ENCODE data around the gene RFC4. TPM values are rescaled to one million over a fixed set of nuclear protein-coding genes. Genes with fewer than 3 reads are reported as not detected.

Gene RFC4
- total and polyA plus RNA-seq, 2 of the 13 experiments (the other 11 are each of a cell fraction or from before 2014, with no cell fraction given): 18.5 to 103 TPM

GRCh38 chr3:186742618-186743380, 63.5 kb downstream of the RFC4 start (continued):
- TF ChIP-seq ZBTB49 (CRISPR knock-in tag; IDR thresholded peaks at IDR 0.05; ENCODE audit: borderline replicate concordance) (no peak), ZKSCAN8 (CRISPR knock-in tag; IDR thresholded peaks at IDR 0.05; ENCODE audit: borderline replicate concordance) (peak; percentile 44; the same call in 1 of the 2 replicates), PPARG (CRISPR knock-in tag; conservative IDR thresholded peaks at IDR 0.05) (peak; percentile 32; the same call in 1 of the 2 replicates), CEBPB (IDR thresholded peaks at IDR 0.05; ENCODE audit: borderline replicate concordance, low read depth, low read length) (peak; percentile 85), SMAD3 (CRISPR knock-in tag; IDR thresholded peaks at IDR 0.05) (peak; percentile 61; the same call in 1 of the 2 replicates), ATF7 (IDR thresholded peaks at IDR 0.05) (no peak), ATF7 (CRISPR knock-in tag; IDR thresholded peaks at IDR 0.05) (no peak), FOXP4 (CRISPR knock-in tag; IDR thresholded peaks at IDR 0.05) (peak; percentile 74), MED1 (CRISPR knock-in tag; IDR thresholded peaks at IDR 0.05) (peak; percentile 49; the same call in 1 of the 2 replicates), SOX13 (IDR thresholded peaks at IDR 0.05) (no peak), SOX13 (CRISPR knock-in tag; conservative IDR thresholded peaks at IDR 0.05 in 1 of 2, IDR thresholded peaks at IDR 0.05 in 1 of 2) (peak in 1 of 2 experiments; percentile 62; a peak in 1 of 4 replicates), ZNF251 (CRISPR knock-in tag; IDR thresholded peaks at IDR 0.05) (no peak), ZNF878 (CRISPR knock-in tag; IDR thresholded peaks at IDR 0.05) (no peak), NKX3-1 (CRISPR knock-in tag; IDR thresholded peaks at IDR 0.05) (0 out of 2 replicates have a peak, but pooled peaks have one; percentile 41), IKZF5 (CRISPR knock-in tag; IDR thresholded peaks at IDR 0.05) (no peak; the same call in 1 of the 2 replicates), FOXA3 (CRISPR knock-in tag; IDR thresholded peaks at IDR 0.05) (peak; percentile 90), FOXK1 (CRISPR knock-in tag; IDR thresholded peaks at IDR 0.05; ENCODE audit: borderline replicate concordance, low read depth) (peak; percentile 46; the same call in 1 of the 2 replicates), TCF7L2 (IDR thresholded peaks at IDR 0.05; ENCODE audit: low read depth, low read length) (peak; percentile 19; the same call in 1 of the 2 replicates), ZFP82 (CRISPR knock-in tag; IDR thresholded peaks at IDR 0.05; ENCODE audit: borderline replicate concordance) (0 out of 2 replicates have a peak, but pooled peaks have one; percentile 10)

All from HepG2 (cell line).